Glutamatergic neuron (in vitro differentiated cells): ENCODE data around the gene CHST11. TPM values are rescaled to one million over a fixed set of nuclear protein-coding genes. Genes with fewer than 3 reads are reported as not detected.
"Not testable (repeated sequence)": the region's sequence is repeated elsewhere in the genome, so short reads cannot be mapped to it uniquely, and the experiment has no call there.

Experiments used
- DNase-seq: peaks from one replicate; pipeline ENCODE4 v3.0.0; 2022
- H3K27ac Mint-ChIP-seq: one replicate; pipeline ENCODE4 v1.8.0; 2020; ENCODE audit warnings: mild to moderate bottlenecking, mixed read lengths, inconsistent platforms; ENCODE audit not compliant: unreplicated experiment
- H3K27me3 Mint-ChIP-seq: one replicate; pipeline ENCODE4 v1.8.0; 2020; ENCODE audit warnings: mild to moderate bottlenecking, moderate library complexity, mixed read lengths, inconsistent platforms; ENCODE audit not compliant: unreplicated experiment
- H3K36me3 Mint-ChIP-seq: one replicate; pipeline ENCODE4 v1.8.0; 2020; ENCODE audit warnings: mild to moderate bottlenecking, mixed read lengths, inconsistent platforms; ENCODE audit not compliant: unreplicated experiment
- H3K4me1 Mint-ChIP-seq: one replicate; pipeline ENCODE4 v1.8.0; 2020; ENCODE audit warnings: mild to moderate bottlenecking, low read depth, mixed read lengths, inconsistent platforms; ENCODE audit not compliant: unreplicated experiment
- H3K4me3 Mint-ChIP-seq: one replicate; pipeline ENCODE4 v1.8.0; 2020; ENCODE audit warnings: mild to moderate bottlenecking, mixed read lengths, inconsistent platforms; ENCODE audit not compliant: unreplicated experiment
- H3K9me3 Mint-ChIP-seq: one replicate; pipeline ENCODE4 v1.8.0; 2020; ENCODE audit warnings: mild to moderate bottlenecking, moderate library complexity, mixed read lengths, inconsistent platforms; ENCODE audit not compliant: unreplicated experiment
- total RNA-seq: library from RNA; stranded (reverse); fragmentation: NEBNext Ultra II Directional; extraction: Animal tissue kit (Norgen Biotek cat#: 25700); gene quantifications from one replicate; pipeline ENCODE4 v1.2.1, GENCODE V29; 2021; ENCODE audit not compliant: unreplicated experiment
- TF ChIP-seq, protein P1 (sequence below): fragments of 200-600 bp; sonication (generic); IDR thresholded peaks from one replicate; pipeline ENCODE4 v1.5.0; 2021; ENCODE audit not compliant: partially characterized antibody, unreplicated experiment

CHST11 gene
- total RNA-seq, 1 donor from 2014 or later = 11.5 TPM

DNA sequence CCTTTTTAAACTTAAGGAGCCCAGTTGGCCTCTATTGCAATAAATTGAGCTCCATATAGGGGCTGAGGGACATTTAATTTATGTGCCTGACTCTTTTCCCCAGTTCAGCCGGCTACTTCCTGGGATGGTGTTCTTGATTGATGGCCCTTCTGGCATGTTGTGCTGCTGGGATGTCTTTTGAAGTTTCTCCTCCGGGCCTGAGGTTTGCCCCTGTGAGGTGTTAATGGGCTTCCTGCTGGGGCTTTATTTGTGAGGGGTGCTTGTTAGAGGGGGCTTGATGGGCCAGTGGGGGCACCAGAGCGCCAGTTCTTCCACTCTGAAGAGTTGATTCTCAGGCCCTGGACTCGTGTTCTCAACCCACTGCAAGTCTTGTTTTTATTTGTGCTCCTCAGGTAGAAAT lies 69.6 kb downstream of the CHST11 start:
- Mint-ChIP-seq H3K4me1 (peaks cover 5% of the 10 kb centered on the region), H3K27me3 (peaks cover 2% of the 10 kb centered on the region), H3K9me3 (no peaks in the 10 kb centered on the region), H3K27ac (no peak overlapping the region), H3K4me3 (no peak overlapping the region), H3K36me3 (peaks cover 5% of the 10 kb centered on the region)
- DNase-seq = no peak
- TF ChIP-seq, protein P1, sequence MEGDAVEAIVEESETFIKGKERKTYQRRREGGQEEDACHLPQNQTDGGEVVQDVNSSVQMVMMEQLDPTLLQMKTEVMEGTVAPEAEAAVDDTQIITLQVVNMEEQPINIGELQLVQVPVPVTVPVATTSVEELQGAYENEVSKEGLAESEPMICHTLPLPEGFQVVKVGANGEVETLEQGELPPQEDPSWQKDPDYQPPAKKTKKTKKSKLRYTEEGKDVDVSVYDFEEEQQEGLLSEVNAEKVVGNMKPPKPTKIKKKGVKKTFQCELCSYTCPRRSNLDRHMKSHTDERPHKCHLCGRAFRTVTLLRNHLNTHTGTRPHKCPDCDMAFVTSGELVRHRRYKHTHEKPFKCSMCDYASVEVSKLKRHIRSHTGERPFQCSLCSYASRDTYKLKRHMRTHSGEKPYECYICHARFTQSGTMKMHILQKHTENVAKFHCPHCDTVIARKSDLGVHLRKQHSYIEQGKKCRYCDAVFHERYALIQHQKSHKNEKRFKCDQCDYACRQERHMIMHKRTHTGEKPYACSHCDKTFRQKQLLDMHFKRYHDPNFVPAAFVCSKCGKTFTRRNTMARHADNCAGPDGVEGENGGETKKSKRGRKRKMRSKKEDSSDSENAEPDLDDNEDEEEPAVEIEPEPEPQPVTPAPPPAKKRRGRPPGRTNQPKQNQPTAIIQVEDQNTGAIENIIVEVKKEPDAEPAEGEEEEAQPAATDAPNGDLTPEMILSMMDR = no peak

GRCh38 chr12:104526751-104527150 lies 70.0 kb downstream of the CHST11 start:
- Mint-ChIP-seq H3K36me3 (peaks cover 5% of the 10 kb centered on the region), H3K27ac (no peak overlapping the region), H3K9me3 (no peaks in the 10 kb centered on the region), H3K27me3 (peaks cover 2% of the 10 kb centered on the region), H3K4me1 (peaks cover under 1% of the 10 kb centered on the region), H3K4me3 (no peak overlapping the region)
- TF ChIP-seq, protein P1 = no peak
- no peak for DNase-seq

- not testable (repeated sequence) for H3K4me3 Mint-ChIP-seq, H3K27ac Mint-ChIP-seq, DNase-seq, H3K4me1 Mint-ChIP-seq, H3K9me3 Mint-ChIP-seq, H3K36me3 Mint-ChIP-seq, H3K27me3 Mint-ChIP-seq
These were observed 70.9 kb downstream of the CHST11 start for GRCh38 chr12:104527653-104528052.

GRCh38 chr12:104529130-104529874 lies 72.6 kb downstream of the CHST11 start:
- H3K27ac Mint-ChIP-seq = no peak overlapping the region
- H3K36me3 Mint-ChIP-seq = peaks cover 5% of the 10 kb centered on the region
- TF ChIP-seq, protein P1 = no peak
- DNase-seq = no peak
- H3K4me1 Mint-ChIP-seq = peaks cover under 1% of the 10 kb centered on the region
- no peaks in the 10 kb centered on the region for H3K9me3 Mint-ChIP-seq
- no peak overlapping the region for H3K4me3 Mint-ChIP-seq
- peaks cover 2% of the 10 kb centered on the region for H3K27me3 Mint-ChIP-seq

- H3K9me3 Mint-ChIP-seq = no peaks in the 10 kb centered on the region
These were observed 75.9 kb downstream of the CHST11 start for GRCh38 chr12:104532636-104533035.

More at GRCh38 chr12:104532636-104533035, 75.9 kb downstream of the CHST11 start:
- Mint-ChIP-seq H3K4me3 (no peak overlapping the region), H3K27me3 (peaks cover 2% of the 10 kb centered on the region), H3K36me3 (peaks cover 2% of the 10 kb centered on the region), H3K4me1 (peaks cover 3% of the 10 kb centered on the region), H3K27ac (no peak overlapping the region)
- TF ChIP-seq, protein P1 = no peak
- DNase-seq = no peak
